ENCODE results near the gene KIRREL3.

DNA sequence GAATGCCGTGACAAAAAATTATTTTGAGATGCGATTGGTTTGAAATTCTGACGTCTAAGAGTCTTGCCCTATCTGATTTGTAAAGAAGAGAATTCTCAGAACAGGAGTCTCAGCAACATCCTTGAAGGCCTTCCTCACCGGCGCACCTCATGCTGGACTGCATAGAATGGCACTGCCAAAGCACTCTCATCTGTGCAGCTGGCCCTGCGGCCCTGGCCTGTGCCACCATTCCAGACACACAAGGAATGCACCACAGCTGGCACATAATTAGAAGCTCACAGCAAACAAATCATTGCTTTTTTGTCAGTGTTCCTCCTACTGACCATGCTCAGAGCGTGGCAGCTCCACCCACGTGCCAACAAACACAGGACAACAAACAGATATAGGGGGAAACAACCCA, 166.0 kb downstream of the KIRREL3 start:
- no peak for TF ChIP-seq POLR2AphosphoS5 (IDR thresholded peaks at IDR 0.05; ENCODE audit: borderline replicate concordance, low read depth, low read length)
- no peak for TF ChIP-seq EZH2 (IDR thresholded peaks at IDR 0.05)
- TF ChIP-seq FOXP2 (optimal IDR thresholded peaks at IDR 0.05; ENCODE audit: control extremely low read depth, extremely low read length, insufficient read depth) = no peak

Measured in SK-N-MC (cell line).